Activated T-helper 9 cell treated with anti-CD3 and anti-CD28 coated beads, Interleukin-2, amount 50 U/mL, for 16 hours (primary cell): Measurements from ENCODE around the gene NPTXR.

ENCODE experiments used
- DNase-seq: peaks from one replicate; pipeline ENCODE4 v3.0.0-alpha.2; 2020; ENCODE audit warnings: low read depth

The NPTXR gene

DNA sequence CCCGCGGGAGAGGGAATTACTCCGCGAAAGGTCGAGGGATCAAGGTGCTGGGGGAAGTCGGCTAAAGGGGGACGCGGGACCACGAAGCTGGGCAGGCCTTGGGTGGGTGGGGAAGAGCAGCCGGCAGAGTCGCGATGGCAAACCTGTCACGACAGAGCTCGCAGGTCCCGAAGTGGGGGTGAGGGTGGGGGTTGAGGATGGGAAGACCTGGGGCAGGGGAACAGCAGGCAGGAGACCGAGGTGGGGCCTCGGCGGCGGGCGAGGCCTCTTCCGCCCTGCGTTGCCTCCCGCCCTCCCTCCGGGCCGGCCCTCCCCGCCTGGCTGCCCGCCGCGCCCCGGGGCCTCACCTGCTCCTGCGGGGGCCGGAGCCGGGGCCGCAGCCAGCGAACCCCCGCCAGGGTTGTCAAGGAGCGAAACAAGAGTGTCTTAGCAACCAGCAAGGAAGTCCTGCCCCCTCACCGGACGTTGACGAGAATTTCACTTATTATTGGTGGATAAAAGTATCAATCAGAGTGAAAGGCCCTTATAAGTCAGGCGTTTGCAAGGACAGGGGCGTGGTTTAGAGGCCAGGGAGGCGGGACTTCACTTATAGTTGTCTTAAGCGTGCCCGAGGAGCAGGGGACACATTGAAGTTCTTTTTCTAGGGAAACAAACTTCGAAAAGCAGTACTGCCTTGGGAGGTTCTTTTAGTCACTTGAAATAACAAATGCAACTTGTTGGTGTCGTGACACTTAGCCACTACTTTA is 49.9 kb downstream of the NPTXR start, which contains the start of gene DNAL4:
Gene DNAL4, minus strand, starts transcription at position 423 of the 746 bp plus-strand sequence. CDS start 11,412 bp downstream, outside the sequence.
- peak; percentile 80 for DNase-seq

DNA sequence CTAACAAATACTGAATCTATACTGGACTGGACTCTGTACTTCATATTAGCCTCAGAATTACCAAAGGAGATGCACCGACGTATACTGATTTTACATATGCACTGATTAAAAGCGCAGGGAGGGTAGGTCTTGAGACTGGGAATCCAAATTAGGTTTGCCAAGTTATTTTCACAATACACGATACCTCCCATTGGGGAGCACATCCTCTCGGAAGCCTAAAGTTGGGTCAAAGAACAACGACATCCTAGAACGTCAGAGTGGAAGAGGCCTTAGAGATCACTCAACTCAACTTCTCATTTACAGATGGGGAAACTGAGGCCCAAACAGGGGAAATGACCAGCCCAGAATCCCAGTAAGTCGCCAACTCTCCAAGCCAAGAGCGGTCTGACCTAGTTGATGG is 50.5 kb downstream of the NPTXR start:
- DNase-seq: no peak

DNA sequence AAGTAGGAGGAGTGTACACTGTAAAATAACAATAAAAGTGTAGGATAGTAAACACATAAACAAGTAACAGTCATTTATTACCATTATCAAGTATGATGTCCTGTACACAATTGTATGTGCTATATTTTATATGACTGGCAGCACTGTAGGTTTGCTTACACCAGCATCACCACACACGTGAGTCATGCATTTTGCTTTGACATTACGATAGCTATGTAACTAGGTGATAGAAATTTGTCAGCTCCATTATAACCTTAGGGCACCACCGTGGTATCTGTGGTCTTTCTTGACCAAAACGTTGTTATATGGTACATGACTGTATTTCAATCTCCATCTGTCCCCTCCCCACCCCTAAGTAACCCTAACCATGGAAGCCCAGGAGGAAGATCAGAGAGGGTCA is 51.0 kb downstream of the NPTXR start:
- DNase-seq: no peak

DNA sequence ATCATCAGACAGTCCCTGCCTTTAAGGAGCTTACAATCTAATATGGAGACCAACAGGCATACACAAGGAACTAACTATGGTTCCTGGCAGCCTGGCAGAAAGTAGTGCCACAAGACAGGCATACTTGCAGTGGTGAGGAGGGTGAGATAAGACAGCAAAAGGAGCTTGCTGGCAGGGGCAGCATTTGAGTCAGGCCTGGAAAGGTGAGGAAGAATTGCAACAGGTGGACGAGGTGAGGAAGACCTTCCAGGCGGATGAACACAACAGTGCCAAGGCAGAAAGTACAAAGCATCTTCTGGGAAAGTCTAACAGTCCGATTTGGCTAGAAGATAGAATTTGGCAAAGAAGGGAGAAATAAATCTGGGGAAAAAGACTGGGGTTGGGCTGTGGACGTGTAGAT is 54.2 kb downstream of the NPTXR start:
- DNase-seq: no peak

- DNase-seq: no peak
Observed at GRCh38 chr22:38788846-38789245, 55.0 kb downstream of the NPTXR start.

DNA sequence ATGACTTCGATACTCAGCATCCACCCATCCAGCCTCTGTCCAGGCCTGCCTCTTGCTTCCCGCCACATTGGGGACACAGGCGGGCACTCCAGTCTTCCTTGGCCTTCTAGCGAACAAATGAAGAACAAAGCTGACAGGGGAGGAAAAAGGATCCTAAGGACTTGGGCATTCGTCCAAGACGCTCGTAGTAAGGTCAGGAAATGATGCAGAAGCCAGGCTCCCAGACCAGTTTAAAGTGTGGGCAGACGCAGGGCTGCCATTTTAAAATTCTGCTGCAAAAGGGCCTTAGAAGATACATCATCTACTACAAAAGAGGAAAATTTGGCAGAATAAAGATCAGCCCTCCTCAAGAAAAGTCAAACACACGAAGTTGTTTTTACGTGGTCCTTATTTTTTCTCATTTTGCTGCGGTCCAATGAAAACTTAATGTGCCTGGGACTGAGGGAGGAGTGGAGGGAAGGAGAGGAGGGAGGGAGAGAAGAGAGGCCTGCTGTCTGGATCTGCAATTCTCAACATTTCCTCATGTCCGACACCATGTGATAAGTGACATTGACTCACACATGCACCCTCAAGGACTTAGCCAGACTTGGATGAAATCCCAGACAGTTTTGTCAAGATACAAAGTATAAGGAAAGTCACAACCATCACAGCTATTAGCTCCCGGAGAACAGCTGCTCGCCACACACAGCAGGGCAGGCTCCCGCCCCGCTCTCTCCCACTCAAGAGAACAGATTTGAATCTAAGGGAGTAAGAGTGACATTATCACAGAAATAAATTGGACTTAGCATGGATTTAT is 55.6 kb downstream of the NPTXR start:
- no peak for DNase-seq

DNA sequence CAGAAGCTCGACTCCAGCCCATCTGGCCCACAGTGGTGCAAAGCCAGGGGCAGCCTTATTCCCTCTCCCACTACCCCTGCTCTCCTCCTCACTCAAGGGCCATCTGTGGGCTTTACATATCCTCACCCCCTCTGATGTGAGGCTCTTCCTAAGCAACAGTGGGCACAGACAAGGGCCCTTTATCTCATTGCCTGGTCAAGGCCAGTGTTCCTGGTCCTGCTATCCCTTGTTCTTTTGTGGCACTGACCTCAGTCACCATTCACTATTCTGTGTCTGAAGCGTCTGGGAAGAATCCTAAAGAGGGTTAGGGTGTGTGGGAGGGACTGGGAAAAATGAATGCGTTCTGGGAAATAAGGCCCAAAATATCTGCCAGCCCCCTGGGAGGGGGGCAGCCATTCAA is 57.2 kb downstream of the NPTXR start:
- DNase-seq: no peak

GRCh38 chr22:38784856-38785255 is 59.0 kb downstream of the NPTXR start:
- DNase-seq: no peak

GRCh38 chr22:38784035-38784434 is 59.8 kb downstream of the NPTXR start:
- no peak for DNase-seq

DNA sequence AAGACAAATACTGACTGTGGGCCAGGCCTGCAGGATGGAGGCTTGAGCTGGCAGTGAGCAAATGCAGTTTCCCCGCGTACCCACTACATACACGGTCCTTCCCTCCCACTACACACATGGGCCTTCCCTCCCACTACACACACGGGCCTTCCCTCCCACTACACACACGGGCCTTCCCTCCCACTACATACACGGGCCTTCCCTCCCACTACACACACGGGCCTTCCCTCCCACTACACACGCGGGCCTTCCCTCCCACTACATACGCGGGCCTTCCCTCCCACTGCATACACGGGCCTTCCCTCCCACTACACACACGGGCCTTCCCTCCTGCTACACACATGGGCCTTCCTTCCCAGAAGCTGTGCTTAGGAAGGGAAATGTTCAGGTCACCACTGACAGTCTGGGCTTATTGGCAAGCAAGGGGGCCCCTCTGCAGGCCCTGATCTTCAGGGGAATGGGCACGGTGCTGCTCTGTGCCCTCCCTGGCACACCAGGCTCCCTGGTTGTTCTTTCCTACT is 60.7 kb downstream of the NPTXR start:
- no peak for DNase-seq

DNA sequence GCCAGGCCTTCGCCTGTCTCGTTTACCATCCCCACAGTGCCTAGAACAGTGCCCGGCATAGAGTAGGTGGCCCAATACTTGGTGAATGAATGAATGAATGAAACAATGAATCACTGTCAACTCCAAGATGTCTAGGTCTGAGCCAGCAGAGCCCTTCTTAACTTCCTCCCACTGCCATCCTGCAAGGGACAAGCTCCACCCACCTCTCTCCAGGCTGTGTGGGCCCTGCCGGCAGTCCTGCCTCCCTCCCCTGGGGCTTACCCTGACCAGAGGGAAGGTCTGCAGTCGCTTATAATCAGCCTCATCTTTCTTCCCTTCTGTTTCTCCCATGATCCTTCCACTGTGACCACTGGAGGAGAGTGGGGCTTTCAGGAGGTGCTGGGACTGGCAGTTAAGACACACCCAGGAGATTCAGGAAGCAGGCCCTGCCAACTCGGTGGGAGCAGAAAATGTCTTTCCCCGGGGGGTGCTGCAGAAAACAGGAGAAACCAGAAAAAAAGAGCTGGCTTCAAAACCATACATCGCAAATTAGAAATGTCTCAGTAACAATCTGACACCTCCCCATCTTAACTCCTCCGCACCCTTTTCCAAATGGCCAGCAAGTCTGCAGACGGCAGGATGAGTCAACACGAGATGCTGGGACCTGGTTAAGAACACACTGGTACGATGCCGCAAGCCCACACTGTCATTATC is 61.3 kb downstream of the NPTXR start:
- no peak for DNase-seq

DNA sequence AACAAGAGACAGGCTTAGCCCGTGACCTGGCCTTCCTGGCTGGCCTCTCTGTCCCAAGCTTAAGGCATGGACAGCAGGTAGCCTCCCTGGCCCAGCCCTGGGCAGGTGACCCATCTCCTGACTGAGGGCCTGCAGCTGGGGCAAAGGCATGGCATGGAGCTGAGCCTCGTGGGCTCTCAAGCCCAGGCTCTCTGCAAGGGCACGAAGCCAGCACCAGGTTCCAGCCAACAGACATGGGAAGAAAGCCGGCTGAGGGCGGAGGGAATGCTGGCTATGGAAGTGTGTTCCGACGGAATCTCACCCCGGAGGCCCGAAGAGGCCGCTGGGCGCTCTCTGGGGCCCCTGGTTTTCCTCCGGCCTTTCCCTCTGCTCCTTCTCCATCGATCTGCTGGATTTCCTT is 62.8 kb downstream of the NPTXR start:
- DNase-seq: no peak

- no peak for DNase-seq
Observed at GRCh38 chr22:38777087-38777671, 66.6 kb downstream of the NPTXR start.

- no peak for DNase-seq
Observed at GRCh38 chr22:38776086-38776485, 67.7 kb downstream of the NPTXR start.

- DNase-seq: no peak
Observed at GRCh38 chr22:38775656-38776055, 68.2 kb downstream of the NPTXR start.

- no peak for DNase-seq
Observed at GRCh38 chr22:38774496-38775166, 69.2 kb downstream of the NPTXR start.

DNA sequence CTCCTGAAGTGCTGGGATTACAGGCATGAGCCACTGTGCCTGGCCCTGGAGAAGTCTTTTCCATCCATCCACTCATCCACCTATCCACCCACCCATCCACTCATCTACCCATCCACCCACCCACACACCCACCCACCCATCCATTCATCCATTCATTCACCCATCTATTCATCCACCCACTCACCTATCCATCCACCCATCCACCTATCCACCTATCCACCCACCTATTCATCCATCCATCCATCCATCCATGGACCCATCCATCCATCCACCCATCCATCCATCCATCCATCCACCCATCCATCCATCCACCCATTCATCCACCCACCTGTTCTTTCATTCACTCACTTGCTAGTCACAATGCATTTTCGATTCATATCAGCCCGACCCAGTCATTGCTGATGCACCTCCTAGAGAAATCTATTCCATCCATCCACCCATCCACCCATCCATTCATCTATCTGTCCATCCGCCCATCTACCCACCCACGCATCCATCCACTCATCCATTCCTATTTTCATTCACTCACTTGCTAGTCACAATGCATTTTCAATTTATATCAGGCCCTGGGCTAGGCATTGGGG is 70.4 kb downstream of the NPTXR start:
- no peak for DNase-seq

- no peak for DNase-seq
Observed at GRCh38 chr22:38772623-38772873, 71.3 kb downstream of the NPTXR start.

- no peak for DNase-seq
Observed at GRCh38 chr22:38770257-38770949, 73.4 kb downstream of the NPTXR start.
